ENCODE results near the gene PRM1. TPM values are rescaled to one million over a fixed set of nuclear protein-coding genes. Genes with fewer than 3 reads are reported as not detected.

PRM1 gene, protein sequence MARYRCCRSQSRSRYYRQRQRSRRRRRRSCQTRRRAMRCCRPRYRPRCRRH
- total RNA-seq: not detected
- not detected for total RNA-seq (2013)

DNA sequence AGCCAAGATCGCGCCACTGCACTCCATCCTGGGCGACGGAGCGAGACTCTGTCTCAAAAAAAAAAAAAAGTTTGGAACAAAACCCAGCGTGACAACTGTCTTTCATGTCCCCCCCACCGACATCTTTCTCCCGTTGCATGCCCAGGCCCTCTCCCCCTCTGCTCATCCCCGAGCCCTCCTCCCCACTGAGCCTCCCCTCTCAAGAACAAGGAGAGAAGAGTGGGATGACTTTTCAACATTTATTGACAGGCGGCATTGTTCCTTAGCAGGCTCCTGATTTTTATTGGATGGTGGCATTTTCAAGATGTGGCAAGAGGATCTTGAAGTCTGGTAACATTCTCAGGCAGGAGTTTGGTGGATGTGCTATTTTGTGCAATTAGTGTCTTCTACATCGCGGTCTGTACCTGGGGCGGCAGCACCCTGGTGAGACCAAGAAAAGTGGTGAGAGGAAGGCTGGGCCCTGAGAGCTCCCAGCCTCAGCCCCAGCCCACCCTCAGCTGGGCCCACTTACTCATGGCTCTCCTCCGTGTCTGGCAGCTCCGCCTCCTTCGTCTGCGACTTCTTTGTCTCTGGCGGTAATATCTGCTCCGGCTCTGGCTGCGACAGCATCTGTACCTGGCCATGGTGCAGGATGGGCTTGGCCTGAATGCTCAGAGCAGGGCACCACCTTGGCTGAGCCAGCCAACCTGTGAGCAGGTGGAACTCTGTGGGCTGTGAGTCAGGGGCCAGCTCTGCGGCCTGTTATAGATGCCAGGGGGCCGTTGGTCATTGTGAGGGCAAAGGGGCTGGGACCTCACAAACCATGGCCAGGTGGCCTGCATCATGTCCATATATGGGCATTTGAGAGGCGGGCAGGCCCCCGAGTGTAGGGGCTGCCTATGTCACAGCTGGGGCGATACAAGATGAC is at the start of gene PRM1:
Gene PRM1 (minus strand): TSS at position 715 of the 907 bp plus-strand sequence. CDS start 92 bp downstream, at position 623.
- Mint-ChIP-seq H3K27ac (no peak within 1 kb of the TSS), H3K4me3 (no peak within 1 kb of the TSS), H3K9me3 (no peaks in the 10 kb centered on the region), H3K4me1 (no peaks in the 10 kb centered on the region), H3K27me3 (ENCODE audit: low read depth in 2 of 2) (peaks cover 22 to 26% of the 10 kb centered on the region in 2 donors), H3K36me3 (no peaks in the 10 kb centered on the region)
- Histone ChIP-seq H3K4me3 (ENCODE audit: low read length) (no peak within 1 kb of the TSS), H3K4me1 (ENCODE audit: control insufficient read depth, insufficient read depth, low read length) (no peaks in the 10 kb centered on the region), H3K27me3 (ENCODE audit: control insufficient read depth, insufficient read depth, low read length) (no peaks in the 10 kb centered on the region), H3K36me3 (ENCODE audit: control insufficient read depth, insufficient read depth, low read length) (no peaks in the 10 kb centered on the region), H3K27ac (ENCODE audit: low read length) (no peak within 1 kb of the TSS), H3K9me3 (ENCODE audit: control insufficient read depth, insufficient read depth, low read length) (no peaks in the 10 kb centered on the region)
- DNase-seq (no peak), ATAC-seq (no peak)
- intact Hi-C loops (cut with micrococcal nuclease): no loop called here
- TF ChIP-seq, protein P1, sequence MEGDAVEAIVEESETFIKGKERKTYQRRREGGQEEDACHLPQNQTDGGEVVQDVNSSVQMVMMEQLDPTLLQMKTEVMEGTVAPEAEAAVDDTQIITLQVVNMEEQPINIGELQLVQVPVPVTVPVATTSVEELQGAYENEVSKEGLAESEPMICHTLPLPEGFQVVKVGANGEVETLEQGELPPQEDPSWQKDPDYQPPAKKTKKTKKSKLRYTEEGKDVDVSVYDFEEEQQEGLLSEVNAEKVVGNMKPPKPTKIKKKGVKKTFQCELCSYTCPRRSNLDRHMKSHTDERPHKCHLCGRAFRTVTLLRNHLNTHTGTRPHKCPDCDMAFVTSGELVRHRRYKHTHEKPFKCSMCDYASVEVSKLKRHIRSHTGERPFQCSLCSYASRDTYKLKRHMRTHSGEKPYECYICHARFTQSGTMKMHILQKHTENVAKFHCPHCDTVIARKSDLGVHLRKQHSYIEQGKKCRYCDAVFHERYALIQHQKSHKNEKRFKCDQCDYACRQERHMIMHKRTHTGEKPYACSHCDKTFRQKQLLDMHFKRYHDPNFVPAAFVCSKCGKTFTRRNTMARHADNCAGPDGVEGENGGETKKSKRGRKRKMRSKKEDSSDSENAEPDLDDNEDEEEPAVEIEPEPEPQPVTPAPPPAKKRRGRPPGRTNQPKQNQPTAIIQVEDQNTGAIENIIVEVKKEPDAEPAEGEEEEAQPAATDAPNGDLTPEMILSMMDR (IDR thresholded peaks at IDR 0.05): no peak
- 95% methylated on average over 21 of the region's 25 CpGs for WGBS (ENCODE audit: insufficient coverage)

DNA sequence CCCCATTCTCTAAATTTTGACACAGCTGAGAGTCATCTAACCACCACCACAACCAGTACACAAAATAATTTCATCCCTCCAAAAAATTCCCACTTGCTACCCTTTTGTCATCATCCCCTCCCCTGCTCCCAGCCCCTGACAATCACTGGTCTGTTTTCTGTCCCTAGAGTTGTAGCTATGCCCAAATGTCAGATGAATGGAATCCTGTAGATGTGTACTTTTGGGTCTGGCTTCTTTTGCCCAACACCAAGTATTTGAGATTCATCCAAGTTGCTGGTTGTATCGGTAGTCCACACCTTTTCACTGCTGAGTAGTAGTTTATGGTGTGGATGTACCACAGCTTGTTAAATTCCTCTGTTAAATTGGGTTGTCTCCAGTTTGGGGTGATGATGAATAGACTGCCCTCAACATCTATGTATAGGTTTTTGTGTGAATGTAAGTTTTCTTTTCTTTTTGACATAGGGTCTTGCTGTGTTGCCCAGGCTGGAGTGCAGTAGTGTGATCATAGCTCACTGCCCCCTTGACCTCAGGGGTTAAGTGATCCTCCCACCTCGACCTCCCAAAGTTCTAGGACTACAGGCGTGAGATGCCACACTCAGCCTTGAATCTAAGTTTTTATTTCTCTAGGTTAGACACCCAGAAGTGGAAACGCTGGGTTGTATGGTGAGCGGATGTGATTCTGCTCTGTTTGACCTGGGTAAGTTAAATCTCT is 49.6 kb upstream of the PRM1 start:
- Histone ChIP-seq H3K36me3 (ENCODE audit: control insufficient read depth, insufficient read depth, low read length) (no peaks in the 10 kb centered on the region), H3K27me3 (ENCODE audit: control insufficient read depth, insufficient read depth, low read length) (peaks cover 10% of the 10 kb centered on the region), H3K4me3 (ENCODE audit: low read length) (no peak overlapping the region), H3K4me1 (ENCODE audit: control insufficient read depth, insufficient read depth, low read length) (peaks cover 32% of the 10 kb centered on the region), H3K27ac (ENCODE audit: low read length) (no peak overlapping the region), H3K9me3 (ENCODE audit: control insufficient read depth, insufficient read depth, low read length) (peaks cover 7% of the 10 kb centered on the region)
- TF ChIP-seq, protein P1 (IDR thresholded peaks at IDR 0.05): no peak
- Mint-ChIP-seq H3K4me3 (no peak overlapping the region), H3K27me3 (ENCODE audit: low read depth in 2 of 2) (peaks cover 38 to 53% of the 10 kb centered on the region in 2 donors), H3K27ac (no peak overlapping the region), H3K9me3 (no peaks in the 10 kb centered on the region), H3K36me3 (no peaks in the 10 kb centered on the region), H3K4me1 (peaks cover 19 to 23% of the 10 kb centered on the region in 2 donors)
- intact Hi-C loops (cut with micrococcal nuclease): no loop called here
- DNase-seq: no peak
- no peak for ATAC-seq
- WGBS (ENCODE audit: insufficient coverage): 94% methylated on average over 5 of the region's 5 CpGs

DNA sequence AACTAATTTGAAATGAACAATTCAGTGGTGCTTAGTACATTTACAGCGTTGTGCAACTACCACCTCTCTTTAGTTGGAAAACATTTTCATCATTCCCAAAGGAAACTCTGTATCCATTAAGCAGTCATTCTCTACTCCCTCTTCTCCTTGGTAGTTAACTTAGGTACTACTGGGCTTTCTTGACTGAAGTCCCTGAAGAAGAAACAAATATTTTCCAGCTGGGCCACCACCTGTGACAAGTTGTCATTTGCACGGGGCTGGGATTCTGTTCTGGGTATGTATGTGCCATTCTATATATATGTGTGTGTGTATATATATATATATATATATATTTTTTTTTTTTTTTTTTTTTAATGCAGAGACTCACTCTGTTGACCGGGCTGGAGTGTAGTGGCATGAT is 48.8 kb upstream of the PRM1 start:
- ATAC-seq (no peak), DNase-seq (no peak)
- peaks cover 23 to 26% of the 10 kb centered on the region in 2 donors for H3K4me1 Mint-ChIP-seq
- H3K9me3 Mint-ChIP-seq: no peaks in the 10 kb centered on the region
- 69% methylated on average over 2 of the region's 3 CpGs for WGBS (ENCODE audit: insufficient coverage)
- H3K4me1 ChIP-seq (ENCODE audit: control insufficient read depth, insufficient read depth, low read length): peaks cover 38% of the 10 kb centered on the region
- H3K36me3 ChIP-seq (ENCODE audit: control insufficient read depth, insufficient read depth, low read length): no peaks in the 10 kb centered on the region
- no peaks in the 10 kb centered on the region for H3K36me3 Mint-ChIP-seq
- H3K27ac ChIP-seq (ENCODE audit: low read length): no peak overlapping the region
- peaks cover 10% of the 10 kb centered on the region for H3K27me3 ChIP-seq (ENCODE audit: control insufficient read depth, insufficient read depth, low read length)
- peaks cover 43 to 60% of the 10 kb centered on the region in 2 donors for H3K27me3 Mint-ChIP-seq (ENCODE audit: low read depth in 2 of 2)
- H3K4me3 ChIP-seq (ENCODE audit: low read length): no peak overlapping the region
- intact Hi-C loops (cut with micrococcal nuclease): no loop called here
- peaks cover 7% of the 10 kb centered on the region for H3K9me3 ChIP-seq (ENCODE audit: control insufficient read depth, insufficient read depth, low read length)
- no peak overlapping the region for H3K27ac Mint-ChIP-seq
- TF ChIP-seq, protein P1 (IDR thresholded peaks at IDR 0.05): no peak
- H3K4me3 Mint-ChIP-seq: no peak overlapping the region
